ENCODE data around the gene DPP10.

The DPP10 gene

GRCh38 chr2:115115135-115115534, 672.7 kb downstream of the DPP10 start:
- DNase-seq, result no peak

GRCh38 chr2:115118306-115118705, 675.9 kb downstream of the DPP10 start:
- no peak for DNase-seq

GRCh38 chr2:115119086-115119485, 676.6 kb downstream of the DPP10 start:
- no peak for DNase-seq

GRCh38 chr2:115122701-115123100, 680.3 kb downstream of the DPP10 start:
- DNase-seq, result no peak

GRCh38 chr2:115124817-115125216, 682.4 kb downstream of the DPP10 start:
- DNase-seq, result no peak

- no peak for DNase-seq
These were observed 687.1 kb downstream of the DPP10 start for GRCh38 chr2:115129536-115129935.

GRCh38 chr2:115160531-115161080, 718.2 kb downstream of the DPP10 start:
- no peak for DNase-seq

- peak in 28 of 58 donors; percentile 11 to 83 (median 31) for DNase-seq
These were observed 718.8 kb downstream of the DPP10 start for GRCh38 chr2:115161081-115161770.

- peak in 29 of 58 donors; percentile 7 to 70 (median 36) for DNase-seq
These were observed 719.5 kb downstream of the DPP10 start for GRCh38 chr2:115161771-115162493.

GRCh38 chr2:115162494-115163293, 720.3 kb downstream of the DPP10 start:
- DNase-seq, result peak in 8 of 58 donors; percentile 6 to 53 (median 20)

GRCh38 chr2:115163572-115163971, 721.1 kb downstream of the DPP10 start:
- DNase-seq, result peak in 3 of 58 donors; percentile 2 to 3 (median 2)

GRCh38 chr2:115165529-115166109, 723.2 kb downstream of the DPP10 start:
- DNase-seq, result peak in 11 of 58 donors; percentile 8 to 44 (median 12)

- DNase-seq, result no peak
These were observed 726.0 kb downstream of the DPP10 start for GRCh38 chr2:115168457-115168856.

- DNase-seq, result no peak
These were observed 727.4 kb downstream of the DPP10 start for GRCh38 chr2:115169814-115170213.

GRCh38 chr2:115171751-115172150, 729.3 kb downstream of the DPP10 start:
- DNase-seq, result no peak

- no peak for DNase-seq
These were observed 732.2 kb downstream of the DPP10 start for GRCh38 chr2:115174651-115175050.

GRCh38 chr2:115183144-115183543, 740.7 kb downstream of the DPP10 start:
- DNase-seq, result no peak

- no peak for DNase-seq
These were observed 748.0 kb downstream of the DPP10 start for GRCh38 chr2:115190459-115190858.

- no peak for DNase-seq
These were observed 752.2 kb downstream of the DPP10 start for GRCh38 chr2:115194623-115195022.

GRCh38 chr2:115196587-115196986, 754.1 kb downstream of the DPP10 start:
- DNase-seq, result peak in 10 of 58 donors; percentile 3 to 44 (median 22)

- peak in 10 of 58 donors; percentile 0 to 53 (median 10) for DNase-seq
These were observed 757.5 kb downstream of the DPP10 start for GRCh38 chr2:115199966-115200365.

Data from anterior cingulate cortex (tissue), 58 donors.